GM12872 (cell line): Measurements from ENCODE around the gene HOXB8.

Experiments used
- TF ChIP-seq, protein P1 (sequence below): IDR thresholded peaks from 3 replicates; pipeline ENCODE4 v1.5.1; 2011; ENCODE audit warnings: low read depth, mild to moderate bottlenecking, low read length, moderate library complexity; ENCODE audit not compliant: insufficient read depth

The HOXB8 gene

GRCh38 chr17:48593840-48594537, 21.1 kb downstream of the HOXB8 start:
- TF ChIP-seq, protein P1, sequence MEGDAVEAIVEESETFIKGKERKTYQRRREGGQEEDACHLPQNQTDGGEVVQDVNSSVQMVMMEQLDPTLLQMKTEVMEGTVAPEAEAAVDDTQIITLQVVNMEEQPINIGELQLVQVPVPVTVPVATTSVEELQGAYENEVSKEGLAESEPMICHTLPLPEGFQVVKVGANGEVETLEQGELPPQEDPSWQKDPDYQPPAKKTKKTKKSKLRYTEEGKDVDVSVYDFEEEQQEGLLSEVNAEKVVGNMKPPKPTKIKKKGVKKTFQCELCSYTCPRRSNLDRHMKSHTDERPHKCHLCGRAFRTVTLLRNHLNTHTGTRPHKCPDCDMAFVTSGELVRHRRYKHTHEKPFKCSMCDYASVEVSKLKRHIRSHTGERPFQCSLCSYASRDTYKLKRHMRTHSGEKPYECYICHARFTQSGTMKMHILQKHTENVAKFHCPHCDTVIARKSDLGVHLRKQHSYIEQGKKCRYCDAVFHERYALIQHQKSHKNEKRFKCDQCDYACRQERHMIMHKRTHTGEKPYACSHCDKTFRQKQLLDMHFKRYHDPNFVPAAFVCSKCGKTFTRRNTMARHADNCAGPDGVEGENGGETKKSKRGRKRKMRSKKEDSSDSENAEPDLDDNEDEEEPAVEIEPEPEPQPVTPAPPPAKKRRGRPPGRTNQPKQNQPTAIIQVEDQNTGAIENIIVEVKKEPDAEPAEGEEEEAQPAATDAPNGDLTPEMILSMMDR = peak; percentile 98

DNA sequence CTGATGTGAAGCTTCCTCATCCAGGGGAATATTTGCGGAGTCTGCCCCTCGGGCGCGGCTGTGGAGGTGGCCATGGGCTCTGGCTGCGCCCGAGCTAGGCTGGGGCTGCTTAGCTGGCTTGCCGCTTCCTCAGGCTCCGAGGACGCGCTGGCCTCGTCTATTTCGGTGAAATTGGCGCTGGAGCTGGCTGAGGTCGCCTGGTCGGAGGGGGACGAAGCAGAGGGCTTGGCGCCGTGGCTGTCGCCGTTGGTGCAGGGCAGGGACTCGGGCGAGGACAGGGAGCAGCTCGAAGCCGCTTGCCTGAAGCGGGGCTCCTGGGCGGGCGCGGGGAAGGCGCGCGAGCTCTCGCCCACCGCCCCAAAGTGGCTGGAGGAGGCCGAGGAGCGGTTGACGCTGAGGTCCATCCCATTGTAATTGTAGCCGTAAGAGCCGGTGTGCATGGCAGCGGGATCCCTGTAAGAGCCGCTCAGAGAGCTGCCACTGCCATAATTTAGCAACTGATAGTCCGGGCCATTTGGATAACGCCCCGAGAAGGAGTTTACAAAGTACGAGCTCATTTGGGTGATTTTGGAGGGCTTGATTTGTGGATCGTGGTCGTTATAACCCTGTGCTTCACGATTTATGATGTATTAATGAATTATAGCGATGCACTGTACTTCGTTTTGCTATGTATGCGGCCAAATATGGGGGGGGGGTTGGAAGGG, 21.8 kb downstream of the HOXB8 start, which contains the start of gene HOXB5:
Gene HOXB5 (minus strand): TSS at position 654 of the 704 bp plus-strand sequence. CDS start 97 bp downstream, at position 557.
- TF ChIP-seq, protein P1 = no peak

DNA sequence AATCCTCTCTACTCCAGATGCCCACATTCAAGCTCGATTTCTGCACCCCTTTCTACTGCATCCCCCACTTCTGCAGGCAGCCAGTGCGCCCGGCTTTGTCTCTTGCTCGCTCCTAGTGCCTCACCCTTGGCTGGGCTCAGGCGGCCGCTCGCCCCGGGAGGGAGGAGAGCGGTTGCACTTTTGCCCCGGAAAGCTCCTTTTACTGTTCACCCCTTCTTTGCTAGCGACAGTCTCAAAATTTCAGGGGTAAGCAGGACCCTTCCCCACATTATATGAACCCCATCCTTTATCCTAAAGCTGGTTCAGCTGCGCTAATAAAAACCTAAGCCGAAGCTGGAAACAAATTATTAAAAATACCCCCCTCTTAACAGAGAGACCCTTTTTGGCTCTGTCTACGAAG, 22.5 kb downstream of the HOXB8 start:
- TF ChIP-seq, protein P1 = no peak

DNA sequence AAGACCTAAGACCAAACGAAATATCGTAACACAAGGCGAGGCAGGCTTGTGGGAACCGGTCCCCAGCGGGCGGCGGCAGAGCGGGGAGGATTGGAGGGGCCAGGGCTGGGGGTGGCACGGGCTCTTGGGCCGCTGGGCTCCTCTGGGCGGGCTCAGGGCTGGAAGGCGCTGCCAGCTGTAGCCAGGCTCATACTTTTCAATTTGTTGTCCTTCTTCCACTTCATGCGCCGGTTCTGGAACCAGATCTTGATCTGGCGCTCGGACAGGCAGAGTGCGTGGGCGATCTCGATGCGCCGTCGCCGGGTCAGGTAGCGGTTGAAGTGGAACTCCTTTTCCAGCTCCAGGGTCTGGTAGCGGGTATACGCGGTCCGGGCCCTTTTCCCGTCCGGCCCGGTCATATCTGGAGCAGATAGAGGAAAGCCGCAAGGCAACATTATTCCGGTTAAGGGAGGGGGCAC, 23.0 kb downstream of the HOXB8 start:
- TF ChIP-seq, protein P1 = no peak

- TF ChIP-seq, protein P1 = no peak
Measured at GRCh38 chr17:48591255-48592056, 23.6 kb downstream of the HOXB8 start.

DNA sequence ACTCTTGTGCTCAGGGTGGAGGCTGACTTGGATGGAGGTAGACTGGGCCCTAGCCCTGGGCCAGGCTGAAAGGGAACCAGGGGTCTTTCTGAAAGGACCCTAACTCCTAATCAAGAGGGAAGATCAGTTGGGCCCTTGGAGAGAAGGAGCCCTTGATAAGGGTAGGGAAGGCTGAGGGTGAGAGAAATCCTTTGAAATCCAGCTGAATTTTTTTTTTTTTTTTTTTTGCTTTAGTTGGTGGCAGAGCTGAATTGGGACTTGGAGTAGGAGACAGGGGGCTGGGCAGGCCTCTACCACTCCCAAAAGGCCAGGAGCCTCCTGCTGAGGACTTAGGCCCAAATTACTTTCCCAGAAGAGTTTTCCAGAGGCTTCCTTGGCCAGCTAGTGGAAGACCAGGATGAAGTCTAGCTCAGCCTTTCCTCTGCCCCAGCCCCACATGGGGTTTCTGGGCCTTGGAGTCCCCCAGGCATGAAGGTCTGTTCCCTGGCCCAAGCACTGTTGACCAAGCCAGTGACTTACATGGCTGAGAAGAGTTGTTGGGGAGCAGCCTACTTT, 24.4 kb downstream of the HOXB8 start:
- TF ChIP-seq, protein P1 = no peak
